SK-N-MC (cell line): ENCODE results near the gene POLR1C.

Experiments used
- EZH2 ChIP-seq: fragments of 200-600 bp; sonication (generic); IDR thresholded peaks from one replicate; pipeline ENCODE4 v1.6.1; 2017; ENCODE audit warnings: antibody characterized with exemption
- FOXP2 ChIP-seq: optimal IDR thresholded peaks from 2 replicates; pipeline ENCODE3; 2011; ENCODE audit warnings: mild to moderate bottlenecking, moderate library complexity; ENCODE audit not compliant: insufficient read depth; ENCODE audit errors: extremely low read length, control extremely low read depth
- POLR2AphosphoS5 ChIP-seq: IDR thresholded peaks from 2 replicates; pipeline ENCODE4 v1.6.1; 2012; ENCODE audit warnings: mild to moderate bottlenecking, low read depth, low read length, borderline replicate concordance

GRCh38 chr6:43493833-43494232 lies 23.1 kb upstream of the POLR1C start:
- TF ChIP-seq EZH2: no peak
- no peak for TF ChIP-seq POLR2AphosphoS5
- TF ChIP-seq FOXP2: no peak
